ENCODE results near the gene RIPOR3.

DNA sequence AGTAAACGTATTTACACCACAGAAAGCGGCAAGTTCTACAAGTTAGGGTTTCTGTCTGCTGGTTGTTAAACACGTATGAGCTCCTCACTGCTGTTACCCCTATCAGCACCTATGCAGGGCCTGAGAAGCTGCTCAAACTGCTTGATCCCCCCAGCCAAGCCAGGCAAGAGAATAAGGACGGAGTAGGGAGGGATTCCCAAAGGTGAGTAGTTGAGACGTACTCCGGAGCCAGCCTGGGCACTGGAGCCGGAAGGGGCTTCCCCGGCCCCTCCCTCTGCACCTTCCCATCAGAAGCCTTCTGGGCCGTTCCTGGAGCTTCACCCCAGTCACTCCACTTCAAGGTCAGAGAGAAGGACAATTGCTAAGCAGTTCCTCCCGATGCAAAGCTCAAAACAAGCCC is 58.0 kb downstream of the RIPOR3 start:
- TF ChIP-seq, protein P1, sequence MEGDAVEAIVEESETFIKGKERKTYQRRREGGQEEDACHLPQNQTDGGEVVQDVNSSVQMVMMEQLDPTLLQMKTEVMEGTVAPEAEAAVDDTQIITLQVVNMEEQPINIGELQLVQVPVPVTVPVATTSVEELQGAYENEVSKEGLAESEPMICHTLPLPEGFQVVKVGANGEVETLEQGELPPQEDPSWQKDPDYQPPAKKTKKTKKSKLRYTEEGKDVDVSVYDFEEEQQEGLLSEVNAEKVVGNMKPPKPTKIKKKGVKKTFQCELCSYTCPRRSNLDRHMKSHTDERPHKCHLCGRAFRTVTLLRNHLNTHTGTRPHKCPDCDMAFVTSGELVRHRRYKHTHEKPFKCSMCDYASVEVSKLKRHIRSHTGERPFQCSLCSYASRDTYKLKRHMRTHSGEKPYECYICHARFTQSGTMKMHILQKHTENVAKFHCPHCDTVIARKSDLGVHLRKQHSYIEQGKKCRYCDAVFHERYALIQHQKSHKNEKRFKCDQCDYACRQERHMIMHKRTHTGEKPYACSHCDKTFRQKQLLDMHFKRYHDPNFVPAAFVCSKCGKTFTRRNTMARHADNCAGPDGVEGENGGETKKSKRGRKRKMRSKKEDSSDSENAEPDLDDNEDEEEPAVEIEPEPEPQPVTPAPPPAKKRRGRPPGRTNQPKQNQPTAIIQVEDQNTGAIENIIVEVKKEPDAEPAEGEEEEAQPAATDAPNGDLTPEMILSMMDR (IDR thresholded peaks at IDR 0.05; ENCODE audit: low read depth, low read length), result no peak
- TF ChIP-seq EZH2phosphoT487 (IDR thresholded peaks at IDR 0.05; ENCODE audit: low read depth), result no peak

Data from OCI-LY3 (cell line).